ENCODE measurements around the gene DPYD.

Gene DPYD

GRCh38 chr1:97630281-97630680, 290.6 kb downstream of the DPYD start:
- DNase-seq (ENCODE audit: insufficient read length, low spot score) (no peak), FAIRE-seq (no peak)
- TF ChIP-seq CTCF (IDR thresholded peaks at IDR 0.05; ENCODE audit: insufficient read depth, missing control alignments), result no peak

- FAIRE-seq (no peak), DNase-seq (ENCODE audit: insufficient read length, low spot score) (no peak)
- TF ChIP-seq CTCF (IDR thresholded peaks at IDR 0.05; ENCODE audit: insufficient read depth, missing control alignments), result no peak
Measured at GRCh38 chr1:97623220-97623619, 297.6 kb downstream of the DPYD start.

GRCh38 chr1:97621955-97622354, 298.9 kb downstream of the DPYD start:
- FAIRE-seq (no peak), DNase-seq (ENCODE audit: insufficient read length, low spot score) (no peak)
- TF ChIP-seq CTCF (IDR thresholded peaks at IDR 0.05; ENCODE audit: insufficient read depth, missing control alignments), result no peak

GRCh38 chr1:97619706-97620105, 301.1 kb downstream of the DPYD start:
- no peak for TF ChIP-seq CTCF (IDR thresholded peaks at IDR 0.05; ENCODE audit: insufficient read depth, missing control alignments)
- no peak for DNase-seq (ENCODE audit: insufficient read length, low spot score)

GRCh38 chr1:97610748-97611147, 310.1 kb downstream of the DPYD start:
- no peak for TF ChIP-seq CTCF (IDR thresholded peaks at IDR 0.05; ENCODE audit: insufficient read depth, missing control alignments)
- FAIRE-seq (no peak), DNase-seq (ENCODE audit: insufficient read length, low spot score) (no peak)

More at GRCh38 chr1:97619706-97620105, 301.1 kb downstream of the DPYD start:
- FAIRE-seq, result no peak

- FAIRE-seq (peak; percentile 71), DNase-seq (ENCODE audit: insufficient read length, low spot score) (no peak)
- no peak for TF ChIP-seq CTCF (IDR thresholded peaks at IDR 0.05; ENCODE audit: insufficient read depth, missing control alignments)
Measured at GRCh38 chr1:97610102-97610501, 310.7 kb downstream of the DPYD start.

- TF ChIP-seq CTCF (IDR thresholded peaks at IDR 0.05; ENCODE audit: insufficient read depth, missing control alignments), result no peak
- DNase-seq (ENCODE audit: insufficient read length, low spot score), result no peak
- no peak for FAIRE-seq
Measured at GRCh38 chr1:97608272-97608671, 312.6 kb downstream of the DPYD start.
